Caco-2 (cell line): ENCODE results near the gene GLUD1. TPM values are rescaled to one million over a fixed set of nuclear protein-coding genes. Genes with fewer than 3 reads are reported as not detected.
"Not testable (repeated sequence)": the region's sequence is repeated elsewhere in the genome, so short reads cannot be mapped to it uniquely, and the experiment has no call there.

ENCODE experiments used
- BruUV-seq: library from RNA; stranded (reverse); fragments of 400-500 nt; replicated peaks from 2 replicates; lab custom pipeline; 2021; lab: Mats Ljungman, UMichigan
- CTCF ChIA-PET: fragments of 300-600 bp; sonication (Branson Sonifier 250); formaldehyde crosslinking; loops from one replicate; lab custom pipeline; 2022; ENCODE audit warnings: antibody characterized with exemption; lab: Charles Lee
- POLR2A ChIA-PET: fragments of 300-600 bp; sonication (Branson Sonifier 250); formaldehyde crosslinking; loops from one replicate; lab custom pipeline; 2022; ENCODE audit warnings: antibody characterized with exemption; lab: Charles Lee
- DNase-seq, 2 experiments: peaks; one replicate each; pipeline versions ENCODE4 v3.0.0 to v3.0.0-alpha.2; 2020 to 2022
- H3K27me3 ChIP-seq: replicated peaks from 2 replicates; pipeline ENCODE4 v1.6.0; 2011; ENCODE audit warnings: low read length; ENCODE audit not compliant: control insufficient read depth, insufficient read depth
- H3K36me3 ChIP-seq: 2 replicates; pipeline ENCODE4 v1.5.1; 2011; ENCODE audit warnings: low read length; ENCODE audit not compliant: control insufficient read depth, insufficient read depth
- H3K4me1 ChIP-seq: fragments of 250-450 bp; sonication (Bioruptor Pico); 2 replicates; pipeline ENCODE4 v1.5.1; 2020; ENCODE audit warnings: mild to moderate bottlenecking
- H3K4me3 ChIP-seq: 2 replicates; pipeline ENCODE4 v1.5.1; 2011; ENCODE audit warnings: low read depth, mild to moderate bottlenecking, control low read depth, low read length
- H3K9me3 ChIP-seq: fragments of 250-450 bp; sonication (Bioruptor Pico); 2 replicates; pipeline ENCODE4 v1.5.1; 2020; ENCODE audit warnings: mild to moderate bottlenecking, moderate library complexity
- H3K27ac Mint-ChIP-seq: one replicate; pipeline ENCODE4 v1.8.0; 2022; ENCODE audit warnings: mixed read lengths; ENCODE audit not compliant: unreplicated experiment
- H3K27me3 Mint-ChIP-seq: one replicate; pipeline ENCODE4 v1.8.0; 2022; ENCODE audit warnings: mixed read lengths; ENCODE audit not compliant: insufficient read depth, unreplicated experiment
- H3K36me3 Mint-ChIP-seq: one replicate; pipeline ENCODE4 v1.8.0; 2022; ENCODE audit warnings: mild to moderate bottlenecking, mixed read lengths; ENCODE audit not compliant: insufficient read depth, unreplicated experiment
- H3K4me1 Mint-ChIP-seq: one replicate; pipeline ENCODE4 v1.8.0; 2022; ENCODE audit warnings: low read depth, mixed read lengths; ENCODE audit not compliant: unreplicated experiment
- H3K4me3 Mint-ChIP-seq: one replicate; pipeline ENCODE4 v1.8.0; 2022; ENCODE audit warnings: mild to moderate bottlenecking, moderate library complexity, mixed read lengths; ENCODE audit not compliant: unreplicated experiment
- H3K9me3 Mint-ChIP-seq: one replicate; pipeline ENCODE4 v1.8.0; 2022; ENCODE audit warnings: mixed read lengths; ENCODE audit not compliant: unreplicated experiment
- intact Hi-C: fragments of 100-400 bp; cut with micrococcal nuclease; formaldehyde crosslinking; loops from one replicate; pipeline ENCODE4 v1.10.0; 2022; ENCODE audit not compliant: unreplicated experiment
- total RNA-seq: library from RNA; stranded (reverse); gene quantifications from 2 replicates; pipeline ENCODE4 v1.2.3, GENCODE V29; 2022

The GLUD1 gene
- total RNA-seq, 1 experiment from 2014 or later: 767 TPM

DNA sequence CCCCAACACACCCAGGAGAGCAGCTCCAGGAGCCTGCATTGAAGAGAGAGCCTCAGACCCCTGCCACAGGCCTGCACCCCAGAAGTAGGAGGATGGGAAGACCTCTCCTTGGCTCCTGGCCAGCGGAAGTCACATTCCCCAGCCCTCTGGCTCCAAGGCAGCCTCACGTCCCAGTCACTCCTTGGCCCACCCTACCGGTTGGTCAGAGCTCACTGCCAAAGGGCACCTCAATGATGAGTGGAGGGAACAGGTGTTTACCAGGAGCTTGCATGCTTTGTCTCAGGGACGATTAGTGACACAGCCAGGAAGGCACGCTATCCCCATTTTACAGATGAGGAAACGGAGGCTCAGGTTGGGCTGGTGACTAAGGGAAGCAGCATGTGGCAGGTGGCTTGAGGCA is 75.6 kb downstream of the GLUD1 start:
- H3K27ac Mint-ChIP-seq, H3K27me3 Mint-ChIP-seq, intact Hi-C loops, CTCF ChIA-PET, POLR2A ChIA-PET, BruUV-seq, H3K4me3 ChIP-seq, H3K9me3 ChIP-seq, H3K4me1 ChIP-seq, H3K4me1 Mint-ChIP-seq, H3K9me3 Mint-ChIP-seq, H3K36me3 ChIP-seq, H3K36me3 Mint-ChIP-seq, H3K27me3 ChIP-seq, DNase-seq, H3K4me3 Mint-ChIP-seq: not testable (repeated sequence)

DNA sequence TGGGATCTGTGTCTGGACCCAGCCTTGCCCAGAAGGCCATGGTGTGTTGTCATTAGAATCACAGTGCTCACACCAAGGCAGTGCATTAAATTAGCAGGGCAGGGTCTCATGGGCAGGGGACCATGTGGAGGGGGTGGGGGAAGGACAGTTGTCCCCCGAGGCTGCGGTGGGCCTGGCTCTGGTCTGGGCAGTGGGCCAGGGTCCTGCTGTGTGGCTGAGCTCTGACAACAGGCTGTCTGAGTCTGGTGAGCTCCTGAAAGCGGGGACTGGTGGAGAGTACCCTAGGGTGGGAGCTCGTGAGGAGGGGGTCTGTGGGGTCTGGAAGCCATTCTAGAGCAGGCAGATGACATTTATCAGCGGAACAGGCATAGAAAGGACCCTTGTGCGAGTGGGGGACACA is 76.5 kb downstream of the GLUD1 start:
- H3K4me3 ChIP-seq, H3K27me3 Mint-ChIP-seq, H3K36me3 ChIP-seq, H3K9me3 ChIP-seq, CTCF ChIA-PET, DNase-seq, H3K4me1 Mint-ChIP-seq, H3K36me3 Mint-ChIP-seq, BruUV-seq, H3K9me3 Mint-ChIP-seq, H3K27me3 ChIP-seq, intact Hi-C loops, POLR2A ChIA-PET, H3K4me3 Mint-ChIP-seq, H3K4me1 ChIP-seq, H3K27ac Mint-ChIP-seq: not testable (repeated sequence)

DNA sequence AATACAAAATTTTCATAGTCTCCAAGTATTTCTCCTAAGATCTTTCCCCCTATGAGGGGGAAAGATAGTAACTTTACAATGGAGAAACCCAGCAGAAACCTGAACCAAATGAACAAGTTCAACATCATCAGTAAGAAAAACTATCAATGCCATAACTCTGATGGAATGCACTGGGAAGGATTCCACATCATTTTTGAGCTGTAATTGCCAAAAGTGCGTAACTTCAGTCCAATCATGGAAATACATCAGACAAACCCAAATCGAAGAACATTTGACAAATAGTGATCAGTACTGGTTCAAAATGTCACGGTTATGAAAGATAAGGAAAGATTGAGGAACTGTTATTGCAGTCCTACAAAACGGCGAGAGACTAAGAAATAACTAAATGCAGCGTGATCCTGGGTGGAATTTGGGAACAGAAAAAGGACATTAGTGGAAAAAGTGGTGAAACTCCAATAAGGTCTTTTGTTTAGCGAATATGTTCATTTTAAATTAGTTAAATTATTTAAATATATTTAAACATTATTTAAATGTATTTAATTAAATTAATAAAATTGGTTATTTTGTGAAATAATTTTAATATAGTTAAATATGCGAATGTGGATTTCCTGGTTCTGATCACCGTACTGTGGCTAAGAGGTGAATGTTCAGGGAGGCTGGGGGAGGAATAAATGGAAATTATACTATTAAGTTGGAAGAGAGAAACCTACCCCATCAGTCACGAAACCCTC is 79.5 kb downstream of the GLUD1 start:
- H3K27me3 Mint-ChIP-seq, H3K9me3 Mint-ChIP-seq, POLR2A ChIA-PET, CTCF ChIA-PET, H3K4me1 ChIP-seq, H3K36me3 Mint-ChIP-seq, BruUV-seq, H3K9me3 ChIP-seq, H3K4me1 Mint-ChIP-seq, H3K4me3 ChIP-seq, H3K27me3 ChIP-seq, DNase-seq, H3K4me3 Mint-ChIP-seq, H3K36me3 ChIP-seq, H3K27ac Mint-ChIP-seq, intact Hi-C loops: not testable (repeated sequence)

DNA sequence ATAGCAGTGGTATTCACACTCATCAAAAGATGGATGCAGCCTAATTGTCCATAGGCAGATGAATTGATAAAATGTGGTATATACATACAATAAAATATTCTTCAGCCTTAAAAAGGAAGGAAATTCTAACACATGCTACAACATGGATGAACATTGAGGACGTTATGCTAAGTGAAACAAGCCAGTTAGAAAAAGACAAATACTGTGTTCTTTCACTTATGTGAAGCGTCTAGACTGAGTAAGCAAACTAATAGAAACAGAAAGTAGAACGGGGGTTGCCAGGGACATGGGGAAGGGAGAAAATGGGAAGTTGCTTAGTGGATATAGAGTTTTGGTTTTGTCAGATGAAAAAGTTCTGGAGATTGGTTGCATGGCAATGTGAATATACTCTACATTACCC is 81.1 kb downstream of the GLUD1 start:
- H3K9me3 Mint-ChIP-seq, H3K4me1 ChIP-seq, H3K27ac Mint-ChIP-seq, H3K4me3 Mint-ChIP-seq, H3K27me3 ChIP-seq, intact Hi-C loops, CTCF ChIA-PET, POLR2A ChIA-PET, H3K4me3 ChIP-seq, DNase-seq, H3K36me3 Mint-ChIP-seq, H3K9me3 ChIP-seq, BruUV-seq, H3K4me1 Mint-ChIP-seq, H3K27me3 Mint-ChIP-seq, H3K36me3 ChIP-seq: not testable (repeated sequence)

DNA sequence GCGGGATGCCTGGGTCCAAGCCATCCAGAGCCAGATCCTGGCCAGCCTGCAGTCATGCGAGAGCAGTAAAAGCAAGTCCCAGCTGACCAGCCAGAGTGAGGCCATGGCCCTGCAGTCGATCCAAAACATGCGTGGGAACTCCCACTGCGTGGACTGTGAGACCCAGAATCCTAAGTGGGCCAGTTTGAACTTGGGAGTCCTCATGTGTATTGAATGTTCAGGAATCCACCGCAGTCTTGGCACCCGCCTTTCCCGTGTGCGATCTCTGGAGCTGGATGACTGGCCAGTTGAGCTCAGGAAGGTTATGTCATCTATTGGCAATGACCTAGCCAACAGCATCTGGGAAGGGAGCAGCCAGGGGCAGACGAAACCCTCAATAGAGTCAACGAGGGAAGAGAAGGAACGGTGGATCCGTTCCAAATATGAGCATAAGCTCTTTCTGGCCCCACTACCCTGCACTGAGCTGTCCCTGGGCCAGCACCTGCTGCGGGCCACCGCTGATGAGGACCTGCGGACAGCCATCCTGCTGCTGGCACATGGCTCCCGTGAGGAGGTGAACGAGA is 85.4 kb downstream of the GLUD1 start:
- CTCF ChIA-PET, H3K4me3 Mint-ChIP-seq, H3K4me1 Mint-ChIP-seq, H3K4me3 ChIP-seq, intact Hi-C loops, BruUV-seq, H3K27ac Mint-ChIP-seq, POLR2A ChIA-PET, H3K36me3 ChIP-seq, H3K27me3 ChIP-seq, DNase-seq, H3K36me3 Mint-ChIP-seq, H3K4me1 ChIP-seq, H3K27me3 Mint-ChIP-seq, H3K9me3 ChIP-seq, H3K9me3 Mint-ChIP-seq: not testable (repeated sequence)

DNA sequence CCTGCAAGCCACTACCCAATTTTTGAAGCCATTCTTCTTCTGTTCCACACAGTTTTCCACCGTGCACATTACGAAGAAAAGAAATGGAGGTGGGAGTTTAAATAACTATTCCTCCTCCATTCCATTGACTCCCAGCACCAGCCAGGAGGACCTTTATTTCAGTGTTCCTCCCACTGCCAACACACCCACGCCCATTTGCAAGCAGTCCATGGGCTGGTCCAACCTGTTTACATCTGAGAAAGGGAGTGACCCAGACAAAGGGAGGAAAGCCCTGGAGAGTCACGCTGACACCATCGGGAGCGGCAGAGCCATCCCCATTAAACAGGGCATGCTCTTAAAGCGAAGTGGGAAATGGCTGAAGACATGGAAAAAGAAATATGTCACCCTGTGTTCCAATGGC is 86.3 kb downstream of the GLUD1 start:
- H3K36me3 Mint-ChIP-seq, H3K27me3 Mint-ChIP-seq, H3K4me1 ChIP-seq, intact Hi-C loops, CTCF ChIA-PET, H3K4me1 Mint-ChIP-seq, H3K4me3 Mint-ChIP-seq, H3K27ac Mint-ChIP-seq, H3K9me3 ChIP-seq, H3K9me3 Mint-ChIP-seq, BruUV-seq, DNase-seq, H3K4me3 ChIP-seq, H3K36me3 ChIP-seq, POLR2A ChIA-PET, H3K27me3 ChIP-seq: not testable (repeated sequence)

DNA sequence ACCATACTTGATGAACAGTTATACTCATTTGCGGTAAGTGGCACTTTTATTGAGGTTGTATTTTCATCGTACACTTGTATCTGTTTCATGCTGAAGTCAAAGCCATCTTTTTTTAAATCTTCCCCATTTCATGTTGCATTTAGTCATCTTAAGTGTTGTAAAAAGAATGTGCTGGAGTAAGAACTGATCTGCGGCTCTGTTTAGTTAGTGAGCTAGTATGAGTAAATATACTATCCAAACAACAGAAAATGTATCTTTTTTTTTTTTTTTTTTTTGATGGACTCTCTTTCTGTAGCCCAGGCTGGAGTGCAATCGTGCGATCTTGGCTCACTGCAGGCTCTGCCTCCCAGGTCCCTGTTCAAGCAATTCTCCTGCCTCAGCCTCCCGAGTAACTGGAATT is 87.0 kb downstream of the GLUD1 start:
- intact Hi-C loops, DNase-seq, H3K27me3 Mint-ChIP-seq, CTCF ChIA-PET, H3K9me3 Mint-ChIP-seq, H3K36me3 Mint-ChIP-seq, H3K4me1 Mint-ChIP-seq, H3K4me3 ChIP-seq, H3K27me3 ChIP-seq, BruUV-seq, H3K9me3 ChIP-seq, H3K36me3 ChIP-seq, H3K4me1 ChIP-seq, H3K4me3 Mint-ChIP-seq: not testable (repeated sequence)
- H3K27ac Mint-ChIP-seq: peak overlapping the region; percentile 31
- POLR2A ChIA-PET: interaction anchor here (0.6 kb wide), 1 partner anchor 41 kb away, joined by 4 read pairs; no protein-coding TSS in a partner anchor
